Naive thymus-derived CD4-positive, alpha-beta T cell (primary cell): ENCODE data around the gene GLIPR1L2. TPM values are rescaled to one million over a fixed set of nuclear protein-coding genes. Genes with fewer than 3 reads are reported as not detected.
A peak's percentile ranks its signal among the peaks of the same experiment; 100 is the strongest.
"Not testable (repeated sequence)": the region's sequence is repeated elsewhere in the genome, so short reads cannot be mapped to it uniquely, and the experiment has no call there.

Source experiments
- ATAC-seq: fragments of 150-1000 bp; cut with Tn5 transposase; 2 replicates; pipeline ENCODE4 v1.10.0; 2021; ENCODE audit warnings: mild to moderate bottlenecking, moderate library complexity
- CTCF ChIA-PET: fragments of 350-600 bp; sonication (Branson Sonifier 250); formaldehyde crosslinking; loops from one replicate; lab custom pipeline; 2021; ENCODE audit warnings: antibody characterized with exemption; lab: Charles Lee
- POLR2A ChIA-PET: fragments of 350-600 bp; sonication (Branson Sonifier 250); formaldehyde crosslinking; loops from one replicate; lab custom pipeline; 2021; ENCODE audit warnings: antibody characterized with exemption, inconsistent platforms; lab: Charles Lee
- DNase-seq, 9 donors: peaks; one replicate each; pipeline versions ENCODE4 v3.0.0 to v3.0.0-alpha.2; 2020 to 2022; ENCODE audit warnings: mixed read lengths in 1 of 9
- H3K27ac ChIP-seq: one replicate; pipeline ENCODE4 v1.7.0; 2013; ENCODE audit warnings: mild to moderate bottlenecking, low read depth, low read length, moderate library complexity
- H3K27me3 ChIP-seq, 2 donors: one replicate each; pipeline ENCODE4 v1.7.0; 2013; ENCODE audit warnings: low read length in 2 of 2, mild to moderate bottlenecking in 2 of 2, moderate library complexity in 2 of 2; ENCODE audit not compliant: control insufficient read depth in 2 of 2, insufficient read depth in 2 of 2
- H3K36me3 ChIP-seq, 3 experiments: 1 replicate in 2 of 3; 2 replicates in 1 of 3; pipeline ENCODE4 v1.7.0; 2013; ENCODE audit warnings: low read length in 3 of 3, mild to moderate bottlenecking in 3 of 3, moderate library complexity in 1 of 3; ENCODE audit not compliant: insufficient read depth in 3 of 3, control insufficient read depth in 2 of 3
- H3K4me1 ChIP-seq, 2 donors: one replicate each; pipeline ENCODE4 v1.7.0; 2013; ENCODE audit warnings: low read length in 2 of 2, mild to moderate bottlenecking in 2 of 2, moderate library complexity in 1 of 2; ENCODE audit not compliant: control insufficient read depth in 2 of 2, insufficient read depth in 2 of 2
- H3K4me3 ChIP-seq: 2 replicates; pipeline ENCODE4 v1.7.0; 2013; ENCODE audit warnings: mild to moderate bottlenecking, low read length
- H3K9me3 ChIP-seq, 3 experiments: 1 replicate in 2 of 3; 2 replicates in 1 of 3; pipeline ENCODE4 v1.7.0; 2013; ENCODE audit warnings: low read length in 3 of 3; ENCODE audit not compliant: control insufficient read depth in 2 of 3
- H3K27ac Mint-ChIP-seq, 9 donors: one replicate each; pipeline ENCODE4 v1.8.0; 2020 to 2022; ENCODE audit warnings: mixed read lengths in 9 of 9, mild to moderate bottlenecking in 8 of 9, moderate library complexity in 5 of 9, inconsistent platforms in 2 of 9
- H3K27me3 Mint-ChIP-seq, 5 donors: one replicate each; pipeline ENCODE4 v1.8.0; 2021 to 2022; ENCODE audit warnings: mixed read lengths in 5 of 5, mild to moderate bottlenecking in 1 of 5
- H3K36me3 Mint-ChIP-seq, 5 donors: one replicate each; pipeline ENCODE4 v1.8.0; 2020 to 2022; ENCODE audit warnings: mixed read lengths in 5 of 5, mild to moderate bottlenecking in 3 of 5, inconsistent platforms in 1 of 5
- H3K4me1 Mint-ChIP-seq, 7 donors: one replicate each; pipeline ENCODE4 v1.8.0; 2020 to 2022; ENCODE audit warnings: mixed read lengths in 7 of 7, mild to moderate bottlenecking in 3 of 7, inconsistent platforms in 1 of 7
- H3K4me3 Mint-ChIP-seq, 10 donors: one replicate each; pipeline ENCODE4 v1.8.0; 2020 to 2022; ENCODE audit warnings: mild to moderate bottlenecking in 10 of 10, mixed read lengths in 10 of 10, moderate library complexity in 6 of 10, inconsistent platforms in 2 of 10
- H3K9me3 Mint-ChIP-seq, 11 donors: one replicate each; pipeline ENCODE4 v1.8.0; 2020 to 2022; ENCODE audit warnings: mixed read lengths in 11 of 11, mild to moderate bottlenecking in 4 of 11, inconsistent platforms in 1 of 11, moderate library complexity in 1 of 11
- intact Hi-C, 2 donors: fragments of 100-400 bp; cut with micrococcal nuclease; formaldehyde crosslinking; loops; one replicate each; pipeline ENCODE4 v1.15.1; 2023
- polyA plus RNA-seq, 2 donors: library from polyadenylated mRNA; unstranded; fragments of 300-500 nt; fragmentation: Illumina TruSeq; gene quantifications; one replicate each; pipeline ENCODE4 v1.2.3, GENCODE V29; 2021
- total RNA-seq, 6 experiments: library from RNA in 5 of 6; stranded (reverse) in 5 of 6; gene quantifications; 1 replicate in 5 of 6; 2 replicates in 1 of 6; pipeline ENCODE4 v1.2.3 and lab custom pipeline; 2021 to 2026

Gene GLIPR1L2
- total RNA-seq (1 to 10 TPM in 2 of 5 experiments, under 1 TPM in 3; 0.22 to 2.3 (median 0.38) TPM), polyA plus RNA-seq (1 to 10 TPM; 1.3 to 1.8 TPM), total RNA-seq (lab: John Stamatoyannopoulos, UW) (0.54 reads per million)

- ATAC-seq (peak; percentile 96), DNase-seq (peak; percentile 75 to 86 (median 80))
- H3K27me3 Mint-ChIP-seq = peaks cover 0 to 3% (median 0%) of the 10 kb centered on the region in 5 donors
- H3K27ac Mint-ChIP-seq = peak within 1 kb of the TSS; percentile 93 to 99 (median 98)
- H3K4me3 Mint-ChIP-seq = peak within 1 kb of the TSS; percentile 87 to 98 (median 94)
- Histone ChIP-seq H3K36me3 (no peaks in the 10 kb centered on the region), H3K9me3 (no peaks in the 10 kb centered on the region), H3K27ac (peak within 1 kb of the TSS; percentile 79), H3K27me3 (no peaks in the 10 kb centered on the region), H3K4me3 (peak within 1 kb of the TSS; percentile 67), H3K4me1 (peaks cover 14 to 19% of the 10 kb centered on the region in 2 donors)
- ChIA-PET CTCF (interaction anchor here (0.6 to 2.4 kb wide), 9 partner anchors 16 to 649 kb away, joined by 3 to 14 read pairs (median 4); partner anchors contain the start of gene GLIPR1), POLR2A (interaction anchor here (0.6 to 2.2 kb wide), 12 partner anchors 17 to 1168 kb away, joined by 3 to 31 read pairs (median 6); partner anchors contain the start of genes GLIPR1, KRR1, OSBPL8 and PHLDA1)
- H3K9me3 Mint-ChIP-seq = peaks cover 0 to 7% (median 0%) of the 10 kb centered on the region in 11 donors
- peaks cover 26 to 61% (median 44%) of the 10 kb centered on the region in 7 donors for H3K4me1 Mint-ChIP-seq
- H3K36me3 Mint-ChIP-seq = peaks cover 0 to 6% (median 0%) of the 10 kb centered on the region in 5 donors
- intact Hi-C loops = loop anchor here (1.0 to 10.0 kb wide), 15 partner anchors 57 to 1374 kb away; partner anchors contain the start of genes BBS10 (in 2 of the 2), GLIPR1 (in 2 of the 2), GLIPR1L1 (in 2 of the 2) and KRR1 (in 2 of the 2)
Measured at GRCh38 chr12:75390899-75391538, at the start of gene GLIPR1L2. TSS of gene GLIPR1L2 (plus strand) at chr12:75391089. CDS start at chr12:75391117, 28 bp downstream.

DNA sequence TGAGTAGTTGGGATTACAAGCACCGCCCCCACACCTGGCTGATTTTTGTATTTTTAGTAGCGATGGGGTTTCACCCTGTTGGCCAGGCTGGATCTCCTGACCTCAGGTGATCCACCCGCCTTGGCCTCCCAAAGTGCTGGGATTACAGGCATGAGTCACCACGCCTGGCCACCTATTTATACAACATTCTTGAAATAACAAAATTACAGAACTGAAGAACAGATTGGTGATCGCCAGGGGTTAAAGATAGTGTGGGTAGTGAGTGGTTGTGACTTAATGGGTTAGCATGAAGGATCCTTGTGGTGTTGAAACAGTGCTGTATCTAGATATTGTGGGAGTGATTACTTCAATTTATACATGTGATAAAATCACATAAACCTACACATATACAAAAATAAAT is 49.0 kb upstream of the GLIPR1L2 start:
- Mint-ChIP-seq H3K9me3 (peaks cover 0 to 2% (median 0%) of the 10 kb centered on the region in 11 donors), H3K27me3 (peaks cover 0 to 27% (median 3%) of the 10 kb centered on the region in 5 donors), H3K4me1 (peaks cover 0 to 14% (median 0%) of the 10 kb centered on the region in 7 donors), H3K36me3 (peaks cover 0 to under 1% (median 0%) of the 10 kb centered on the region in 5 donors), H3K4me3 (no peak overlapping the region), H3K27ac (no peak overlapping the region)
- Histone ChIP-seq H3K27ac (no peak overlapping the region), H3K4me1 (no peaks in the 10 kb centered on the region), H3K27me3 (no peaks in the 10 kb centered on the region), H3K4me3 (no peak overlapping the region), H3K36me3 (no peaks in the 10 kb centered on the region), H3K9me3 (no peaks in the 10 kb centered on the region)
- no peak for ATAC-seq
- ChIA-PET CTCF (interaction anchor here (1.1 kb wide), 1 partner anchor 9 kb away, joined by 3 read pairs; no protein-coding TSS in a partner anchor), POLR2A (no interaction called here)
- intact Hi-C loops = no loop called here
- no peak for DNase-seq

GRCh38 chr12:75345531-75345930 is 45.4 kb upstream of the GLIPR1L2 start:
- DNase-seq (no peak), ATAC-seq (no peak)
- intact Hi-C loops = loop anchor here in 1 of 2 donors (2.0 kb wide), 1 partner anchor 15 kb away; no protein-coding TSS in a partner anchor
- Mint-ChIP-seq H3K27me3 (peaks cover 0 to 21% (median 5%) of the 10 kb centered on the region in 5 donors), H3K36me3 (peaks cover 0 to 1% (median 0%) of the 10 kb centered on the region in 5 donors), H3K4me1 (peaks cover 0 to 10% (median 0%) of the 10 kb centered on the region in 7 donors), H3K27ac (no peak overlapping the region), H3K4me3 (no peak overlapping the region), H3K9me3 (no peaks in the 10 kb centered on the region)
- CTCF ChIA-PET = no interaction called here
- Histone ChIP-seq H3K27ac (no peak overlapping the region), H3K4me1 (no peaks in the 10 kb centered on the region), H3K4me3 (no peak overlapping the region), H3K27me3 (no peaks in the 10 kb centered on the region), H3K36me3 (no peaks in the 10 kb centered on the region), H3K9me3 (no peaks in the 10 kb centered on the region)
- POLR2A ChIA-PET = interaction anchor here (0.6 kb wide), 1 partner anchor 59 kb away, joined by 4 read pairs; no protein-coding TSS in a partner anchor

GRCh38 chr12:75346215-75346614 is 44.7 kb upstream of the GLIPR1L2 start:
- DNase-seq, H3K36me3 Mint-ChIP-seq, H3K27ac Mint-ChIP-seq, H3K36me3 ChIP-seq, intact Hi-C loops, CTCF ChIA-PET, H3K27me3 ChIP-seq, H3K9me3 Mint-ChIP-seq, H3K27ac ChIP-seq, H3K4me1 ChIP-seq, H3K9me3 ChIP-seq, H3K4me3 ChIP-seq: not testable (repeated sequence)
- ATAC-seq = peak; percentile 44
- Mint-ChIP-seq H3K27me3 (peaks cover 0 to 17% (median 5%) of the 10 kb centered on the region in 5 donors), H3K4me1 (peaks cover 0 to 15% (median 0%) of the 10 kb centered on the region in 7 donors), H3K4me3 (peak overlapping the region in 1 of 10 donors; percentile 1)
- POLR2A ChIA-PET = interaction anchor here (0.6 kb wide), 1 partner anchor 58 kb away, joined by 4 read pairs; no protein-coding TSS in a partner anchor

DNA sequence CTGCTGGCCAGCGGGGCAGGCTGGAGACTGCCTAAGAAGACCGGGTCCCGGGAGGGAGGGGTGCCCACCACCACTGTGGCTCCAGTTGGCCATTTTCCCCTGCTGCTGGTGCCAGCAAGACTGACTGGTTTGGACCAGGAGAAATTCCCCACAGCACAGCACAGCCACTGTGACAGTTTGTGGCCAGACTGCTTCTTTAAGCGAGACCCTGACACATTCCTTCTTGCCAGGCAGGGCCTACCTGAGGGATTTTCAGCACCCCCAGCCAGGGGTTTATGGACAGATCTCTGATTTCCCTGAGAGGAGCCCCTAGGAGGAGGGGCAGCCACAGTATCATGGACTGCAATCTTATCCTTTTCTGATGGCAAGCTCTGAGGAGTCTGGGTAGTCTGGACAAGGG is 40.9 kb upstream of the GLIPR1L2 start:
- H3K36me3 Mint-ChIP-seq = peaks cover 5 to 26% (median 7%) of the 10 kb centered on the region in 5 donors
- peaks cover 2 to 33% (median 20%) of the 10 kb centered on the region in 11 donors for H3K9me3 Mint-ChIP-seq
- peaks cover 0 to 15% (median 0%) of the 10 kb centered on the region in 7 donors for H3K4me1 Mint-ChIP-seq
- H3K9me3 ChIP-seq = no peaks in the 10 kb centered on the region
- peaks cover 0 to 14% (median 5%) of the 10 kb centered on the region in 5 donors for H3K27me3 Mint-ChIP-seq
- intact Hi-C loops = no loop called here
- ATAC-seq (no peak), DNase-seq (no peak)
- no peak overlapping the region for H3K27ac Mint-ChIP-seq
- H3K27me3 ChIP-seq = no peaks in the 10 kb centered on the region
- CTCF ChIA-PET = no interaction called here
- no peak overlapping the region for H3K4me3 ChIP-seq
- H3K36me3 ChIP-seq = no peaks in the 10 kb centered on the region
- POLR2A ChIA-PET = no interaction called here
- no peak overlapping the region for H3K27ac ChIP-seq
- H3K4me3 Mint-ChIP-seq = no peak overlapping the region
- no peaks in the 10 kb centered on the region for H3K4me1 ChIP-seq

GRCh38 chr12:75350413-75350812 is 40.5 kb upstream of the GLIPR1L2 start:
- Mint-ChIP-seq H3K4me3 (no peak overlapping the region), H3K9me3 (peaks cover 3 to 37% (median 24%) of the 10 kb centered on the region in 11 donors), H3K36me3 (peaks cover 5 to 29% (median 9%) of the 10 kb centered on the region in 5 donors), H3K27me3 (peaks cover 0 to 13% (median 5%) of the 10 kb centered on the region in 5 donors), H3K4me1 (peaks cover 0 to 14% (median 0%) of the 10 kb centered on the region in 7 donors), H3K27ac (no peak overlapping the region)
- Histone ChIP-seq H3K36me3 (no peaks in the 10 kb centered on the region), H3K9me3 (no peaks in the 10 kb centered on the region), H3K4me1 (no peaks in the 10 kb centered on the region), H3K27ac (no peak overlapping the region), H3K27me3 (no peaks in the 10 kb centered on the region), H3K4me3 (no peak overlapping the region)
- DNase-seq (no peak), ATAC-seq (no peak)
- intact Hi-C loops = no loop called here
- ChIA-PET POLR2A (no interaction called here), CTCF (no interaction called here)
